Activated CD8-positive, alpha-beta memory T cell treated with anti-CD3 and anti-CD28 coated beads for 24 hours (primary cell): Measurements from ENCODE around the gene MAP7D1.

Experiments
- DNase-seq: peaks from one replicate; pipeline ENCODE4 v3.0.0-alpha.2; 2020

The MAP7D1 gene

GRCh38 chr1:36128126-36128904 lies 27.6 kb upstream of the MAP7D1 start:
- DNase-seq = no peak

- DNase-seq = no peak
Observed at GRCh38 chr1:36128905-36129206, 27.1 kb upstream of the MAP7D1 start.

- no peak for DNase-seq
Observed at GRCh38 chr1:36132029-36132428, 23.9 kb upstream of the MAP7D1 start.

GRCh38 chr1:36133484-36133883 lies 22.5 kb upstream of the MAP7D1 start:
- DNase-seq = no peak

GRCh38 chr1:36134031-36134430 lies 21.9 kb upstream of the MAP7D1 start:
- DNase-seq = no peak

GRCh38 chr1:36134505-36135329 lies 21.2 kb upstream of the MAP7D1 start:
- peak; percentile 73 for DNase-seq

GRCh38 chr1:36135330-36135667 lies 20.7 kb upstream of the MAP7D1 start:
- DNase-seq = no peak

- DNase-seq = no peak
Observed at GRCh38 chr1:36135796-36136195, 20.2 kb upstream of the MAP7D1 start.

GRCh38 chr1:36136535-36136934 lies 19.4 kb upstream of the MAP7D1 start:
- no peak for DNase-seq

GRCh38 chr1:36137226-36137625 lies 18.7 kb upstream of the MAP7D1 start:
- DNase-seq = no peak

GRCh38 chr1:36137776-36138175 lies 18.2 kb upstream of the MAP7D1 start:
- DNase-seq = no peak

- no peak for DNase-seq
Observed at GRCh38 chr1:36139521-36139920, 16.4 kb upstream of the MAP7D1 start.

- no peak for DNase-seq
Observed at GRCh38 chr1:36142121-36142520, 13.8 kb upstream of the MAP7D1 start.

GRCh38 chr1:36143424-36143823 lies 12.5 kb upstream of the MAP7D1 start:
- DNase-seq = no peak

- no peak for DNase-seq
Observed at GRCh38 chr1:36144413-36144812, 11.5 kb upstream of the MAP7D1 start.

GRCh38 chr1:36148821-36149236 lies 7.1 kb upstream of the MAP7D1 start:
- DNase-seq = no peak

GRCh38 chr1:36149237-36149972 lies 6.6 kb upstream of the MAP7D1 start, which contains the start of gene TRAPPC3:
TSS of gene TRAPPC3 (minus strand) at chr1:36149486. CDS start at chr1:36149378, 108 bp downstream.
- peak; percentile 98 for DNase-seq

- DNase-seq = no peak
Observed at GRCh38 chr1:36149973-36150295, 6.0 kb upstream of the MAP7D1 start.

GRCh38 chr1:36150296-36151133 lies 5.4 kb upstream of the MAP7D1 start:
- peak; percentile 84 for DNase-seq

- no peak for DNase-seq
Observed at GRCh38 chr1:36151134-36151844, 4.7 kb upstream of the MAP7D1 start.

- peak; percentile 74 for DNase-seq
Observed at GRCh38 chr1:36151845-36152203, 4.1 kb upstream of the MAP7D1 start.

- DNase-seq = no peak
Observed at GRCh38 chr1:36153476-36153875, 2.5 kb upstream of the MAP7D1 start.
